HL-60 (cell line): ENCODE measurements around the gene DDAH1.

Source experiments
- REST ChIP-seq: IDR thresholded peaks from 2 replicates; pipeline ENCODE4 v1.6.1; 2012; ENCODE audit warnings: low read depth; ENCODE audit not compliant: insufficient replicate concordance
- TF ChIP-seq, protein P1 (sequence below): IDR thresholded peaks from one replicate; pipeline ENCODE4 v1.5.1; 2011; ENCODE audit warnings: low read length, control low read depth, inconsistent platforms; ENCODE audit not compliant: insufficient read depth

- TF ChIP-seq, protein P1, sequence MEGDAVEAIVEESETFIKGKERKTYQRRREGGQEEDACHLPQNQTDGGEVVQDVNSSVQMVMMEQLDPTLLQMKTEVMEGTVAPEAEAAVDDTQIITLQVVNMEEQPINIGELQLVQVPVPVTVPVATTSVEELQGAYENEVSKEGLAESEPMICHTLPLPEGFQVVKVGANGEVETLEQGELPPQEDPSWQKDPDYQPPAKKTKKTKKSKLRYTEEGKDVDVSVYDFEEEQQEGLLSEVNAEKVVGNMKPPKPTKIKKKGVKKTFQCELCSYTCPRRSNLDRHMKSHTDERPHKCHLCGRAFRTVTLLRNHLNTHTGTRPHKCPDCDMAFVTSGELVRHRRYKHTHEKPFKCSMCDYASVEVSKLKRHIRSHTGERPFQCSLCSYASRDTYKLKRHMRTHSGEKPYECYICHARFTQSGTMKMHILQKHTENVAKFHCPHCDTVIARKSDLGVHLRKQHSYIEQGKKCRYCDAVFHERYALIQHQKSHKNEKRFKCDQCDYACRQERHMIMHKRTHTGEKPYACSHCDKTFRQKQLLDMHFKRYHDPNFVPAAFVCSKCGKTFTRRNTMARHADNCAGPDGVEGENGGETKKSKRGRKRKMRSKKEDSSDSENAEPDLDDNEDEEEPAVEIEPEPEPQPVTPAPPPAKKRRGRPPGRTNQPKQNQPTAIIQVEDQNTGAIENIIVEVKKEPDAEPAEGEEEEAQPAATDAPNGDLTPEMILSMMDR = no peak
- TF ChIP-seq REST = no peak
These were observed 189.9 kb downstream of the DDAH1 start for GRCh38 chr1:85274969-85275453.
